GM19025 (cell line): ENCODE data around the gene PPP1R14C.

Experiments
- ATAC-seq: cut with Tn5 transposase; IDR thresholded peaks from one replicate; pipeline ENCODE4 v1.9.1; 2021; ENCODE audit warnings: mild to moderate bottlenecking, low read depth, moderate library complexity; ENCODE audit not compliant: unreplicated experiment

The PPP1R14C gene

DNA sequence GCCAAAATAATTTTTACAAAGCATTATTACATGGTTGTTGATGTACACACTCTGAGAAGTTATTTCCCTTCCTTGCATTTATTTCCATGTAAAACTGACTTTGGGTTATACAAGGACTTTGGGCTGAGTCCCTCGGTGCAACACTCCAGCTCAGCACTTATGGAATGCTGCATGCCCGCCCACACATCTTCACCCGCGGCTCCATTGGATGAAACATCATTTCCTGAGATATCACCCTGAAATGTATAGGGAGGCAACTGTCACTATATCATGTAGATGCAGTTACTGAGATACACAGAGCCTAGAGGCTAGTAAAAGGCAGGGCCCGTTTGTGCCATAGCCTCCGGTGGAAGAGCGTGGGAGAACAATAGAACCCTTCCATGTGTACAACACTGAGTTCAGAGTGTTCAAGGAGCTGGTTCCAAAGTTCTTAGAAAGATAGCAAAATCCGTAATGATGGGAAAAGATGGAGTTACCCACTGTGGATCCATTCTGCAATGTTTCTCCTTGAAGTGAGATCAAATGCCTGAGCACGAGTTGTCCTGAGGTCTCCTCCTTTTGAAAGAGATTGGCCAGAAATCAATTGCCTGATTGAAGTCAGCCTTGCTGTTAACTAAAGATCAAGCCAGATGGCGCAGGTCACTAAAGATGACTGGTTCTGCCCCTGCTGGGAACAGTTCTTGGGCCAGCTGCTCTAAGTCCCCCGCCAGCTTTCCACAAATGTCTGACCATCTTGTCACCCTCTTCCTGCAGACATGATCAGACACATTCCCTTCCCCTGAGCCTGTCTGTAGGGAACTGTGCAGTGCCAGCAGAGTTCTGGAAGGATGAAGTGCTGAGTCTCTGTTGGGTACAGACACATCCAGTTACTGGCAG lies 125.1 kb downstream of the PPP1R14C start:
- ATAC-seq: no peak

- ATAC-seq: no peak
Measured at GRCh38 chr6:150269130-150269856, 126.4 kb downstream of the PPP1R14C start.

GRCh38 chr6:150269857-150270223 lies 127.0 kb downstream of the PPP1R14C start:
- ATAC-seq: no peak

GRCh38 chr6:150270330-150271052 lies 127.6 kb downstream of the PPP1R14C start:
- ATAC-seq: no peak

GRCh38 chr6:150271172-150271500 lies 128.3 kb downstream of the PPP1R14C start:
- no peak for ATAC-seq

DNA sequence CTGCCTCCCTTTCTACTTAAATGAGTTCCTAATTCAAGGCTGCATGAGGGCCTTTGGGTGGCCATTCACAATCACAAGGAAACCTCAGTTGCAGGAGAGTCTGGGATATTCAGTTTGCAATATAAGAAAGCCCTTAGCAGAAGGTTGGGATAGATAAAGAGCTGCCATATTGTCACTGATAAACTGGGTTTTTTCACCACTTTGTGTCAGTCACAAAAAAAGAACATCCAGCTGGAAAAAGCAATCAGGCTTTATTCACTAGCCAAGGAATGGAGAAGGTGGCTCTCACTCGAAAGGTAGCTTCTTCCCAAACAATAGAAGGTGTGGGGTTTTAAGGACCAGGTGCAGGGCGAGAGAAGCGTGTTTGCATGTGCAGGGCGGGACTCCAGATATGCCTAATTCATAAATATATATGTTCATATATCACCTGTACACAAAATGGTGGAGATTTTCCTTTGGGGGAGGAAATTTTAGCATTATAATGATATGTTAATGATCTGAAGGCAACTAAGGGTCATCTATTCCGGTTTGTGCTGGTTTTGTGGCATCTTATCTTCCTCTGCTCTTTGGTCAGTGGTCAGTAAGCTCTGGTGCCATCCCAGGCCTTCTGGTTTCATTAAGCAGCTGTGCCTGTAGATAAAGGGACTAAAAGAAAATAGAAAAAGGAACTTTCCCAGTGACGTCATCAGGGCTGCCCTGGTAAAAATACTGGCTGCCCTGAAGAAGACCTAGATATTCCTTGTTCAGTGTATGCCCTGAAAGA lies 128.8 kb downstream of the PPP1R14C start:
- no peak for ATAC-seq

DNA sequence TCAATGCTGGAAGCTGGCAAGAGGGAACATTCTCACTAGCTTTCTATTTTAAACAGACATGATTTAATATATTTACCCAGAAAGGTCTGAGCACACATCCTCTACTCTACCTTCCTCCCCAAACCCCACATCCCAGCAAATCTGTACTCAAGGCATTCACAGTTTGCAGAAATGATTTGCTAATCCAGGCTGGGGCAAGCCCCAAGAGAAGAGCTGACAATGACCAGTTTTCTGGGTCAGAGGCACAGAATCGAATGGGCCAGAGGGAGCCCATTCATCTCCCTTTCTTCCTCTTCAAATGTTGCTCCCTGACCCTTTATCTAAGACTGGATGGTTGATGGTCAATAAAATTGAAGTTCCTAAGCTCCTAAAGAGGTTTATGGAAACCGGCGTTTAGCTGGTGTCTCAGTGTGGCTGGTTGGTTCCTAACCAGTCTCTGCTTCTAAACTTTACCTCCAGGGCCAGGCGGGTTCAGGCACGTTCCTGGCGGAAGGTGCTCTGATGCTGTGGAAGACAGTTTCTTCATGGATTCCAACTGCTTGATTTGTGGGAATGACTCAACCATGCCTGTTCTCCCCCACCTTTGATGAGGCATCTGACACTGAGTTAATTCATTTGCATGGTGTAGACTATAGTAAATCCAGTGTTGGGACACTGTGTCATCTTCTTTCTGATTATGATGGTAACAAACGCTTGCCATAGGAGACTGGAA lies 129.6 kb downstream of the PPP1R14C start:
- ATAC-seq: no peak

- no peak for ATAC-seq
Measured at GRCh38 chr6:150272976-150273315, 130.1 kb downstream of the PPP1R14C start.

GRCh38 chr6:150273457-150274309 lies 130.8 kb downstream of the PPP1R14C start:
- ATAC-seq: peak; percentile 61

GRCh38 chr6:150275489-150275888 lies 132.6 kb downstream of the PPP1R14C start:
- ATAC-seq: no peak

DNA sequence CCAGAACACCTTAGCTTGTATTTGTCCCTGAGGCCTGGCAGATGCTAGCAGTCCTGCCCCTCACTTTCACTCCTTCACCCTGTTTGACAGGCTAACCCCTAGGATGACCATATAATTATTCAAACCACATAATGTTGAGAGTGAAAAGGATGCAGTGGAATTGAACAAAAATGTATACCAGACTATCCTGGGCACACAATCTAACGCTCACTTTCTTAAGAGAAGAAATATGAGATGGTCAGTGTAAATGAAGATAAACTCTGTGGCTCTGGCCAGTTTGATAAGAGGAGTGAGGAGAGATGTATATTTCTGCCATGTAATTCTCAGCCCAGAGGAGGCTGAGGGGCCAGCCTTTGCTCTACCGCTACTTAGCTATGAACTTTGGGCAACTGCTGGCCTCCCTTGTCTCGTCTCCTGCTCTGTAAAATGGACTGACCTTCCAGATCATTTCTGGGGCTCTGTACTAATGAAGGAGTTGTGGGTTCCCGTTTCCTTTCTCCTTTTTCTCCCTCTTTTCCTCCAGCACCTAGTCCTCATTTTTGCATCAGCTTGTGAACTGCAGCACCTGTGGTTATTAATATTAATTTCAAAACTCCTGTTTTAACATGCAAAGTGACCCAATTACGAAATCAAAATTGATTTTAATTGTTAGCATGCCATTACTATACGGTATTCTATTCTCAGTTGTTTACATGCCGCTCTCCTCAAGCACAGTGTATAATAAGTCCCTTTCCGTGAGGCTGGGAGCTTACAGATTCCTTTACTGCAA lies 133.5 kb downstream of the PPP1R14C start:
- no peak for ATAC-seq

DNA sequence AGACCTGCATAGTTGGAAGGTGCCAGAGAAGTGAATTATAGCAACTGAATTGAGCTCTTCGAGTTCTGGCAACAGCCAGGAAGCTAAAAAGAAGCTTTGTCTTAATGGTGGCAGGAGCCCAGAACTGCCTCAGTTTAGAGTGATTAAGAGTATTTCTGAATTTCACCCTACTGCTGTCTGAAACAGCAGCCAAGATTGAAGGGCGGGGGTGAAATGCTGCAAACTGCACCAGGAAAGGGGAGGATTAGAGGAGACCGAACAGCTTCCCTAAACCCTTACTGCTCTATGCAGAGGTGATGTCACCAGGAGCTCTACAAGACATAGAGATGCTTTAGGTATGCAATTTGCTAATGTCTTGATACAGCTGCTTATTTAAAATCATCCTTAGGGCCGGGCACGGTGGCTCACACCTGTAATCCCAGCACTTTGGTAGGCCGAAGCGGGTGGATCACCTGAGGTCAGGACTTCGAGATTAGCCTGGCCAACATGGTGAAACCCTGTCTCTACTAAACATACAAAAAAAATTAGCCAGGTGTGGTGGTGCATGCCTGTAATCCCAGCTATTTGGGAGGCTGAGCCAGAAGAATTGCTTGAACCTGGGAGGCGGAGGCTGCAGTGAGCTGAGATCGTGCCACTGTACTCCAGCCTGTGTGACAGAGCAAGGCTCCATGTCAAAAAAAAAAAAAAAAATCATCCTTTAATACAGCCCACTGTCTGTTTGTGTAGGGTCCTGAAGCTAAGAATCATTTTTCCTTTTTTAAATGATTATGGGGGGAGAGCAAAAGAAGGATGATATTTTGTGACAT lies 134.3 kb downstream of the PPP1R14C start:
- ATAC-seq: no peak

DNA sequence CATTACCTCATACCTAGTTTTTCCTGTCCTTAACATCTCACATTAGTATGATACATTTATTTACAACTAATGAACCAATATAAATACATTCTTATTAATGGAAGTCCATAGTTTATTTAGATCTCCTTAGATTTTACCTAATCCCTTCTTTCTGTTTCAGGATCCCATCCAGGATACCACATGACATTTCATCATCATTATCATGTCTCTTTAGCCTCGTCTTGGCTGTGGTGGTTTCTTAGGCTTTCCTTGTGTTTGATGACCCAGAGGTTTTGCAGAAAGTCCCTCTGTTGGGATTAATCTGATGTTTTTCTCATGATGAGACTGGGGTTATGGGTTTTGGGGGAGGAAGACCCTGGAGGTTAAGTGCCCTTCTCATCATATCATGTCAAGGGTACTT lies 136.7 kb downstream of the PPP1R14C start:
- no peak for ATAC-seq

DNA sequence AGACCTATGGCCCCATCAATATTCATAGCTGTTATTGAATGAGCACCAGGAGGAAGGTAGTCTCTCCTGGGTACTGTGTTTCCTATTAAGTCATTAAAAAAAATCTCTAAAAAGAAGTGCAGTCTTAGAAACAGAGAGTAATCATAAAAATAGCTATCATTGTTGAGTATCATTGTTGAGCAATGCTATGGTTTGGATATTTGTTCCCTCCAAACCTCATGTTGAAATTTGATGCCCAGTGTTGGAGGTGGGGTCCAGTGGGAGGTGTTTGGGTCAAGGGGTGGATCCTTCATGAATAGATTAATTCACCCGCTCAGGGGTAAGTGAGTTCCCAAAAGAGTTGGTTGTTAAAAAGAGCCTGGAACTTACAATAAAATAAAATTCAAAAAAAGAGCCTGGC lies 137.9 kb downstream of the PPP1R14C start:
- no peak for ATAC-seq

DNA sequence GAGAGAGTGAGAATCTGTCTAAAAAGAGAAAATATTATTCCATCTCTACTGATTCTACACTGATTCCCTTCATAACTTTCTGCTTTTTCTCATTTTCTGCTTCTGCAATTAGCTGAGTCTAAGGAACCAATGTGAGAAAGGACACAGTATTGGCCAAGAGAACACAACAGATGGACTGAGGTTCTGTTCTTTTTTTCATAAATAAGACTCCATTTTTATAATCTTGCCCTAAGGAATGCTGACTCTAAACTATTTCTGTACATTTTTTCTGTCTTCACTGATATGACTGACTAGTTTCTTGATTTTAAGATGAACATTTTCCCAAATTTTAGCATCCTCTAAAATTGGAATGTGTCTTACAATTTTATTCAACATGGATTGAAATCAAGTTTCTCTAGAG lies 138.9 kb downstream of the PPP1R14C start:
- ATAC-seq: no peak

DNA sequence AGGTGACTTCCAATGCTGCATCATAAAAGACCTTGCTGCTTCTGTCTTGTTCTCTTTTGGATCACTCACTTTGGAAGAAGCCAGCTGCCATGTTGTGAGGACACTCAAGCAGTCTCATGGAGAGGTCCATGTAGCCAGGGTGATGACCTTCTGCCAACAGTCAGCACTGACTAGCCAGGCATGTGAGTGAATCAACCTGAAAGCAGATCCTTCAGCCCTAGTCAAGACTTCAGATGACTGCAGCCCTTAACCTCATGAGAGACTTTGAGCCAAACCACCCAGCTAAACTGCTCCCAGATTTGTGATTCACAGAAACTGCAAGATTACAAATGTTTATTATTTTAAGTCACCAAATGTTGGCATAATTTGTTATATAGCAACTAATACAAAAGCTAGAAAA lies 140.0 kb downstream of the PPP1R14C start:
- no peak for ATAC-seq

DNA sequence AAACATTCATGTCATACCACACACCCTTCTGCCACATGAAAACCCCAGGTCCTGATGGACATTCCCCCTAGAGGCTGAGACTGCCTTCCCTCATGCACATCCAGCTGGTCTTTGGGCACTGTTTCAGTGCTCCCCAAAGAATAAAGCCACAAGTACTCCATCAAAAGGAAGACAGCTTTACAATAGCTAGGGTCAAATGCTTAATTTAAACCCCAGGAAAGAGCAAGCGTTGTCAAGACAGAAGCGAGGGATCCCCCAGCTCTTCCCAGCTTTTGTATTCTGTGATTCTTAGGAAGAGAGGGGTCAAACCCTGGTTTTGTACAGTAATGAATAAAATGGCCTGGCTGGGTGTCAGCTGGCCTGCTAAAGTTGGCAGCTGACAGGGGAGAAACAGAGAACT lies 143.6 kb downstream of the PPP1R14C start:
- no peak for ATAC-seq

DNA sequence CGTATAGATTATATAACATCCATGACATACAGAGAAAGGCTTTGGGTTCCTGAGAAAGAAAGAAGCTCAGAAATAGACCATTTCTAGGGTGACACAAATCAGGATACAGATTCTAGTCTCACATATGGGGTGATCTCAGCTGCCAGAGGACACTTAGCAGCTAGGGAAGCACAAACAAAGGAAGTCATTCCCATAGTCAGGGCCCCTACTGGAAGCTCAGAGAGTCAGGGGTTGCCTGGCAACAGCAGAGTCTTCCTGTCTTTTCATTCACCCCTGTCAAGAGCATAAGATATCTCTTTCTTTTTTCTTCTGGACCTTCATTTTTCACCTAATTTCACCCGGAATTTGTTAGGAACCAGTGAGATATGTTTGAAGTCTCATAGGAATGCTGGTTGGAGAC lies 144.1 kb downstream of the PPP1R14C start:
- no peak for ATAC-seq
